Limb (tissue), 2 donors: Measurements from ENCODE around the gene BANP.
"Not testable (repeated sequence)": the region's sequence is repeated elsewhere in the genome, so short reads cannot be mapped to it uniquely, and the experiment has no call there.

Source experiments
- DNase-seq, 2 donors: peaks; one replicate each; pipeline ENCODE4 v3.0.0-alpha.2; 2016; ENCODE audit errors: extremely low spot score in 2 of 2

Gene BANP

GRCh38 chr16:88047462-88047861, 96.2 kb downstream of the BANP start:
- DNase-seq, result no peak

- no peak for DNase-seq
These were observed 97.8 kb downstream of the BANP start for GRCh38 chr16:88048985-88049384.

- no peak for DNase-seq
These were observed 98.6 kb downstream of the BANP start for GRCh38 chr16:88049561-88050545.

GRCh38 chr16:88050952-88051660, 99.9 kb downstream of the BANP start:
- DNase-seq, result no peak

- DNase-seq, result no peak
These were observed 101.4 kb downstream of the BANP start for GRCh38 chr16:88052661-88053060.

- not testable (repeated sequence) for DNase-seq
These were observed 102.2 kb downstream of the BANP start for GRCh38 chr16:88053479-88053878.

- DNase-seq, result no peak
These were observed 104.1 kb downstream of the BANP start for GRCh38 chr16:88055356-88055755.

GRCh38 chr16:88056212-88056611, 105.0 kb downstream of the BANP start:
- DNase-seq, result no peak

GRCh38 chr16:88057656-88058055, 106.4 kb downstream of the BANP start:
- no peak for DNase-seq

- no peak for DNase-seq
These were observed 106.9 kb downstream of the BANP start for GRCh38 chr16:88058136-88058535.

- no peak for DNase-seq
These were observed 107.6 kb downstream of the BANP start for GRCh38 chr16:88058817-88059216.

- no peak for DNase-seq
These were observed 108.6 kb downstream of the BANP start for GRCh38 chr16:88059701-88060386.

GRCh38 chr16:88060524-88061219, 109.4 kb downstream of the BANP start:
- DNase-seq, result no peak

GRCh38 chr16:88061346-88062110, 110.3 kb downstream of the BANP start:
- no peak for DNase-seq

- DNase-seq, result no peak
These were observed 111.3 kb downstream of the BANP start for GRCh38 chr16:88062341-88063210.

GRCh38 chr16:88063211-88063773, 112.1 kb downstream of the BANP start:
- DNase-seq, result no peak

- DNase-seq, result no peak
These were observed 113.0 kb downstream of the BANP start for GRCh38 chr16:88064011-88064888.
